GM20000 (cell line): Measurements from ENCODE around the gene WFDC8.
"Not testable (repeated sequence)": the region's sequence is repeated elsewhere in the genome, so short reads cannot be mapped to it uniquely, and the experiment has no call there.

Experiments
- DNase-seq: peaks from one replicate; pipeline ENCODE4 v3.0.0; 2012; ENCODE audit warnings: low spot score
- TF ChIP-seq, protein P1 (sequence below): IDR thresholded peaks from 2 replicates; pipeline ENCODE4 v1.5.1; 2012; ENCODE audit warnings: mild to moderate bottlenecking, control low read depth; ENCODE audit errors: extremely low read depth, missing control alignments

WFDC8 gene

GRCh38 chr20:45578231-45578630 is 853 bp downstream of the WFDC8 start:
- no peak for DNase-seq
- TF ChIP-seq, protein P1, sequence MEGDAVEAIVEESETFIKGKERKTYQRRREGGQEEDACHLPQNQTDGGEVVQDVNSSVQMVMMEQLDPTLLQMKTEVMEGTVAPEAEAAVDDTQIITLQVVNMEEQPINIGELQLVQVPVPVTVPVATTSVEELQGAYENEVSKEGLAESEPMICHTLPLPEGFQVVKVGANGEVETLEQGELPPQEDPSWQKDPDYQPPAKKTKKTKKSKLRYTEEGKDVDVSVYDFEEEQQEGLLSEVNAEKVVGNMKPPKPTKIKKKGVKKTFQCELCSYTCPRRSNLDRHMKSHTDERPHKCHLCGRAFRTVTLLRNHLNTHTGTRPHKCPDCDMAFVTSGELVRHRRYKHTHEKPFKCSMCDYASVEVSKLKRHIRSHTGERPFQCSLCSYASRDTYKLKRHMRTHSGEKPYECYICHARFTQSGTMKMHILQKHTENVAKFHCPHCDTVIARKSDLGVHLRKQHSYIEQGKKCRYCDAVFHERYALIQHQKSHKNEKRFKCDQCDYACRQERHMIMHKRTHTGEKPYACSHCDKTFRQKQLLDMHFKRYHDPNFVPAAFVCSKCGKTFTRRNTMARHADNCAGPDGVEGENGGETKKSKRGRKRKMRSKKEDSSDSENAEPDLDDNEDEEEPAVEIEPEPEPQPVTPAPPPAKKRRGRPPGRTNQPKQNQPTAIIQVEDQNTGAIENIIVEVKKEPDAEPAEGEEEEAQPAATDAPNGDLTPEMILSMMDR, result no peak

DNA sequence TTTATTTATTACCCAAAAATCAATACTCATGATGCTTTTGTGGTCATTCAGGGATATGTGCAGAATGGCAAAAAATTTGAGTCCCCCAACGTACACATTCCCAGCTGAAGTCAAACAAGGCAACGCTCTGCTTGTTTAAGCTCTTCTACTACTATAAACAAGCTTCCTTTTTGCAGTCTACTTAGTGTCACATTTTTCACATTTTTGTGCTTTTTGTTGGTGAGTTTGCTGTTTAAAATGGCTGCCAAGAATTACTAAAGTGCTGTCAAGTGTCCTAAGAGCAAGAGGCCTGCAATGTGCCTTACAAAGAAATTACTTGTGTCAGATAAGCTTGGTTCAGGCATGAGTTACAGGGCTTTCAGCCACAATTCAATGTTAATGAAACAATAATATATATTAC is 2.1 kb downstream of the WFDC8 start:
- TF ChIP-seq, protein P1, result no peak
- no peak for DNase-seq

DNA sequence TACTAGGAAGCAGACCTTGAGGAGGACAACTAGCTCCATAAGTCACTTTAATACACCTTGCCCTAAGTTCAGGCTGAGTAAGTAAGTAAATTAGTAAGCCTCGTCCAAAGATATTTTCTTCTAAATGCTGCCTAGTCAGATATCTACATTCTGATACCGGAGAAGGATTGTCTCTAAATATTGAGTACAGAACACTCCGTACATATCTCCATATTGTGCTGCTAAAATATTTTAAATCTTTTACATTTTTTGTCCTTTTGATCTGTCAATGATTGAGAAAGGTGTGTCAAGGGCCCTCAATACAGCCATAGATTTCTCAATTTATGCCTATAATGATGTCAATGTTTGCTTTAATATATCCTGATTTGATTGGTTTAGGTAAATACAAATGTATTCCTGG is 3.2 kb downstream of the WFDC8 start:
- no peak for DNase-seq
- TF ChIP-seq, protein P1, result no peak

DNA sequence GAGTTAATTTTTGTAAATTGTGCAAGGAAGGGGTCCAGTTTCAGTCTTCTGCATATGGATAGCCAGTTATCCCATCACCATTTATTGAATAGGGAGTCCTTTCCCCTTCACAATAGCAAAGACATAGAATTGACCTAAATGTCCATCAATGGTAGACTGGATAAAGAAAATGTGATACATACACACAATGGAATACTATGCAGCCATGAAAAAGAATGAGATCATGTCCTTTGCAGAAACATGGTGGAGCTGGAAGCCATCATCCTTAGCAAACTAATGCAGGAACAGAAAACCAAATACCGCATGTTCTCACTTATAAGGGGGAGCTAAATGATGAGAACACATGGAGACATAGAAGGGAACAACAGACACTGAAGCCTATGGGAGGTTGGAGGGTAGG is 9.4 kb downstream of the WFDC8 start:
- not testable (repeated sequence) for DNase-seq

DNA sequence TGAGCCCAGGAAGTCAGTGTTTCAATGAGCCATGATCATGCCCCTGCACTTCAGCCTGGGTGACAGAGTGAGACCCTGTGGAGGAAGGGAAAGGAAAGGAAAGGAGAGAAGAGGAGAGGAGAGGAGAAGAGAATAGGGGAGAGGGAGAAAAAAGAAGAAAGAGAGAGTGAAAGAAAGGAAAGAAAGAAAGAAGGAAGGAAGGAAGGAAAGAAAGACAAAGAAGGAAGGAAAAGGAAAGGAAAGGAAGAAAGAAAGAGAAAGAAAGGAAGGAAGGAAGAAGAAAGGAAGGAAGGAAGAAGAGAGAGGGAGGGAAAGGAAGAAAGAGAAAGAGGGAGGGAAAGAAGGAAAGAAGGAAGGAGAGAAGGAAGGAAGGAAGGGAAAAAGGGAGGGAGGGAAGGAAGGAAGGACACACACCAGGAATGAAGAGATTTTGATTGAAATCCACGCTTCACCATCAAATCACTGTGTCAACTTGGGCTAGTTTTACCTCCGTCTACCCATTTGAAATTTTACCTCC is 14.3 kb downstream of the WFDC8 start:
- DNase-seq, result no peak
- TF ChIP-seq, protein P1, result no peak

GRCh38 chr20:45555198-45555597 is 23.9 kb downstream of the WFDC8 start:
- TF ChIP-seq, protein P1, result no peak
- no peak for DNase-seq

GRCh38 chr20:45552456-45552855 is 26.6 kb downstream of the WFDC8 start:
- DNase-seq, result no peak
- TF ChIP-seq, protein P1, result no peak

DNA sequence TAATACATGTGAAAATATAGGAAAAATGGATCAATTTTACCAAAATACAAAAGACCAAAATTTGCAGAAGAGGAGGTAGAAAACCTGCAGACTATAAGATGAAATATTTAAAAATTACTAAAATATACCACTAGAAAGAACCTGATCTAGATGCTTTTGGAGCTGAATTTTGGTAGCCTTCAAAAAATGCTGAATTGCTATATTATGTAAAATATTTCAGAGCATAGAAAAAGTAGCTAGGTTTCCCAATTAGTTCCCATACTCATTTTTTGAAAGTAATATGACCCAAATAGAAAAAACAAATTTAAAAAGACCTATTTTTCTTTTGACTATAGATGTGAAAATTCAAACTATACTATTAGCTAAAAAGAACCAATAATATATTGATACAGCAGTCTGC is 28.3 kb downstream of the WFDC8 start:
- no peak for DNase-seq
- TF ChIP-seq, protein P1, result no peak
